ENCODE measurements around the gene INCENP. TPM values are rescaled to one million over a fixed set of nuclear protein-coding genes. Genes with fewer than 3 reads are reported as not detected.
A peak's percentile ranks its signal among the peaks of the same experiment; 100 is the strongest.

Gene INCENP
- total and polyA plus RNA-seq, 4 donors: 2.4 to 34.4 (median 4.7) TPM

DNA sequence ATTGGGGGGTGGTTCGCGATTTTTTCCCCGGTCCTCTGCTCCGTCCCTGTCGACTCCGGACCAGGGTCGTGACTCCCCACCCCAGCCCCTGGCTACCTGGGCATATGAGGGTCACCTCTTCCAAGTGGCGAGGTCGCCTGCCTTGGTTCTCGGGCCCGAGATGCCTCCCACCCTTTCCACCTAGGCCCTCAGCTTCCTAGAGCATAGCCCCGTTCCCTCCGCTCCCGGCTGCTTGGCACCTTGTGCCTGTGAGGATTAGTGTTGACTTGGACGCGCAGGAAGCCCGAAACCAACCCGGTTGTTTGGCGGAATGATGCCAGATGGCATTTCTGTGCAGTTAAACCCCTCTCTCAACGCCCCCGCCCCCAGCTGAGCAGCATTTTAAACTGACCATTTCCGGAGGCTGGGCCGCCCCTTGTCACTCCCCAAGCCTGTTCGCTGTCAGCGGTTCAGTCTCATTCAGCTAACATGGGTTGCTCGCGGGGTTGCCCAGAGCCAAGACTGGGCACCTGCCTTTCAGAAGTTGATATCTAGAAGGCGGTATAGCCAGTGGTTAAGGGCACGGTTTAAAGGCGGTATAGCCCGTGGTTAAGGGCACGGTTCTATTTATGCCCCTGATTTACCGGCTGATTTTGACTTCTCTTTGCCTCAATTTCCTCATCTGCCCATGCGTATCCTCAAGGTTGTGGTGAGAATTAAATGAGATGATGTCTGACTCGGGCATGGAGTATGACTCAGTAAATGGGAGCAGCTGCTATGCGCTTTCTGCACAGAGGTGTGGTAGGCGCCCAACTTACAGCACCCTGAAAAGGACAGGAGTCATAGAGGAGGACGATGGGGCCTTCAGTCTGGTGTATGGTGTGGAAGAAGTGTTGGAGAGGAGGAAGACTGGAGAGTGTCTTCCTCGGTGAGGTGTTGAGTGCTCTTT is 639 bp downstream of the INCENP start:
- Histone ChIP-seq H3K4me1 (ENCODE audit: control insufficient read depth in 4 of 4, insufficient read depth in 4 of 4, low read length in 3 of 4) (peaks cover 0 to 17% (median 9%) of the 10 kb centered on the region in 4 donors), H3K27me3 (ENCODE audit: control insufficient read depth in 4 of 4, insufficient read depth in 4 of 4, low read length in 3 of 4) (no peaks in the 10 kb centered on the region), H3K9me3 (ENCODE audit: control insufficient read depth in 4 of 4, low read length in 3 of 4) (no peaks in the 10 kb centered on the region), H3K36me3 (ENCODE audit: control insufficient read depth in 4 of 4, insufficient read depth in 3 of 4, low read depth in 1 of 4, low read length in 3 of 4) (peaks cover 0 to 6% (median 0%) of the 10 kb centered on the region in 4 donors), H3K4me3 (ENCODE audit: low read depth in 1 of 3, low read length in 3 of 3) (peak overlapping the region; percentile 72 to 96 (median 89)), H3K9ac (ENCODE audit: low read depth in 1 of 2, low read length in 2 of 2) (peak overlapping the region; percentile 49 to 71), H3K27ac (ENCODE audit: low read depth in 1 of 2, low read length in 2 of 2) (peak overlapping the region; percentile 9 to 42)
- DNase-seq (ENCODE audit: low spot score): peak; percentile 44
- WGBS: 7% methylated on average over 39 of the region's 39 CpGs
- TF ChIP-seq RXRA (IDR thresholded peaks at IDR 0.05) (no peak), RAD21 (IDR thresholded peaks at IDR 0.05) (no peak), TAF1 (conservative IDR thresholded peaks at IDR 0.05) (no peak), FOXA2 (IDR thresholded peaks at IDR 0.05) (no peak), FOXA1 (IDR thresholded peaks at IDR 0.05) (no peak), EGR1 (IDR thresholded peaks at IDR 0.05; ENCODE audit: low read depth in 2 of 2) (no peak), GABPA (IDR thresholded peaks at IDR 0.05 in 1 of 2, conservative IDR thresholded peaks at IDR 0.05 in 1 of 2) (no peak), HNF4A (conservative IDR thresholded peaks at IDR 0.05) (no peak), SP1 (IDR thresholded peaks at IDR 0.05) (no peak), HNF4G (IDR thresholded peaks at IDR 0.05) (no peak), NR2F2 (IDR thresholded peaks at IDR 0.05) (no peak)
- TF ChIP-seq, protein P1, sequence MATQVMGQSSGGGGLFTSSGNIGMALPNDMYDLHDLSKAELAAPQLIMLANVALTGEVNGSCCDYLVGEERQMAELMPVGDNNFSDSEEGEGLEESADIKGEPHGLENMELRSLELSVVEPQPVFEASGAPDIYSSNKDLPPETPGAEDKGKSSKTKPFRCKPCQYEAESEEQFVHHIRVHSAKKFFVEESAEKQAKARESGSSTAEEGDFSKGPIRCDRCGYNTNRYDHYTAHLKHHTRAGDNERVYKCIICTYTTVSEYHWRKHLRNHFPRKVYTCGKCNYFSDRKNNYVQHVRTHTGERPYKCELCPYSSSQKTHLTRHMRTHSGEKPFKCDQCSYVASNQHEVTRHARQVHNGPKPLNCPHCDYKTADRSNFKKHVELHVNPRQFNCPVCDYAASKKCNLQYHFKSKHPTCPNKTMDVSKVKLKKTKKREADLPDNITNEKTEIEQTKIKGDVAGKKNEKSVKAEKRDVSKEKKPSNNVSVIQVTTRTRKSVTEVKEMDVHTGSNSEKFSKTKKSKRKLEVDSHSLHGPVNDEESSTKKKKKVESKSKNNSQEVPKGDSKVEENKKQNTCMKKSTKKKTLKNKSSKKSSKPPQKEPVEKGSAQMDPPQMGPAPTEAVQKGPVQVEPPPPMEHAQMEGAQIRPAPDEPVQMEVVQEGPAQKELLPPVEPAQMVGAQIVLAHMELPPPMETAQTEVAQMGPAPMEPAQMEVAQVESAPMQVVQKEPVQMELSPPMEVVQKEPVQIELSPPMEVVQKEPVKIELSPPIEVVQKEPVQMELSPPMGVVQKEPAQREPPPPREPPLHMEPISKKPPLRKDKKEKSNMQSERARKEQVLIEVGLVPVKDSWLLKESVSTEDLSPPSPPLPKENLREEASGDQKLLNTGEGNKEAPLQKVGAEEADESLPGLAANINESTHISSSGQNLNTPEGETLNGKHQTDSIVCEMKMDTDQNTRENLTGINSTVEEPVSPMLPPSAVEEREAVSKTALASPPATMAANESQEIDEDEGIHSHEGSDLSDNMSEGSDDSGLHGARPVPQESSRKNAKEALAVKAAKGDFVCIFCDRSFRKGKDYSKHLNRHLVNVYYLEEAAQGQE (IDR thresholded peaks at IDR 0.05): no peak
- TF ChIP-seq, protein P2, sequence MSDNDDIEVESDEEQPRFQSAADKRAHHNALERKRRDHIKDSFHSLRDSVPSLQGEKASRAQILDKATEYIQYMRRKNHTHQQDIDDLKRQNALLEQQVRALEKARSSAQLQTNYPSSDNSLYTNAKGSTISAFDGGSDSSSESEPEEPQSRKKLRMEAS (IDR thresholded peaks at IDR 0.05): no peak

DNA sequence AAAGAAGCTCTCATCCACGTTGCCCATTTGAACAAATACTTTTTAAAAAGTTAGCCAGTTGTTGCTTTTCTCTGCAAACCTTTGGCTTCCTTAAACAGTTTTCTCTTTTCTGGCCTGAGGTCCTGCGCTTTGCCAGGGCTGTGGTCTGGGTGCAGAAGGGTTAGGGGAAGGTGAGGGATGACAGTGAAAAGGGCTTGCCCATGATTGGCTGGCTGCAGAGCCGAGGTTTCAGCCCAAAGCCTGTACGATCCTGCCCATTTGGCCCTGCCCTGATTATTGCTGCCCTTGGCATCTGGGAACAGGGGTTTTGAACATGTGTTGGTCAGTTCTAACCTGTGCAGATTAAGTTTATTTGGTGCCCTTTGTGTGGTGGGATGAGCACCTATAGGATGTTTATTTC is 1.5 kb downstream of the INCENP start:
- no peaks in the 10 kb centered on the region for H3K9me3 ChIP-seq (ENCODE audit: control insufficient read depth in 4 of 4, low read length in 3 of 4)
- no peak overlapping the region for H3K27ac ChIP-seq (ENCODE audit: low read depth in 1 of 2, low read length in 2 of 2)
- no peak overlapping the region for H3K9ac ChIP-seq (ENCODE audit: low read depth in 1 of 2, low read length in 2 of 2)
- DNase-seq (ENCODE audit: low spot score): no peak
- TF ChIP-seq RAD21 (IDR thresholded peaks at IDR 0.05): no peak
- no peak for TF ChIP-seq SP1 (IDR thresholded peaks at IDR 0.05)
- TF ChIP-seq FOXA1 (IDR thresholded peaks at IDR 0.05): no peak
- no peak for TF ChIP-seq YY1 (IDR thresholded peaks at IDR 0.05)
- TF ChIP-seq, protein P1 (IDR thresholded peaks at IDR 0.05): no peak
- no peak for TF ChIP-seq RXRA (IDR thresholded peaks at IDR 0.05)
- TF ChIP-seq, protein P3, sequence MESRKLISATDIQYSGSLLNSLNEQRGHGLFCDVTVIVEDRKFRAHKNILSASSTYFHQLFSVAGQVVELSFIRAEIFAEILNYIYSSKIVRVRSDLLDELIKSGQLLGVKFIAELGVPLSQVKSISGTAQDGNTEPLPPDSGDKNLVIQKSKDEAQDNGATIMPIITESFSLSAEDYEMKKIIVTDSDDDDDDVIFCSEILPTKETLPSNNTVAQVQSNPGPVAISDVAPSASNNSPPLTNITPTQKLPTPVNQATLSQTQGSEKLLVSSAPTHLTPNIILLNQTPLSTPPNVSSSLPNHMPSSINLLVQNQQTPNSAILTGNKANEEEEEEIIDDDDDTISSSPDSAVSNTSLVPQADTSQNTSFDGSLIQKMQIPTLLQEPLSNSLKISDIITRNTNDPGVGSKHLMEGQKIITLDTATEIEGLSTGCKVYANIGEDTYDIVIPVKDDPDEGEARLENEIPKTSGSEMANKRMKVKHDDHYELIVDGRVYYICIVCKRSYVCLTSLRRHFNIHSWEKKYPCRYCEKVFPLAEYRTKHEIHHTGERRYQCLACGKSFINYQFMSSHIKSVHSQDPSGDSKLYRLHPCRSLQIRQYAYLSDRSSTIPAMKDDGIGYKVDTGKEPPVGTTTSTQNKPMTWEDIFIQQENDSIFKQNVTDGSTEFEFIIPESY (IDR thresholded peaks at IDR 0.05): no peak
- no peak for TF ChIP-seq NR2F2 (IDR thresholded peaks at IDR 0.05)
- TF ChIP-seq, protein P4, sequence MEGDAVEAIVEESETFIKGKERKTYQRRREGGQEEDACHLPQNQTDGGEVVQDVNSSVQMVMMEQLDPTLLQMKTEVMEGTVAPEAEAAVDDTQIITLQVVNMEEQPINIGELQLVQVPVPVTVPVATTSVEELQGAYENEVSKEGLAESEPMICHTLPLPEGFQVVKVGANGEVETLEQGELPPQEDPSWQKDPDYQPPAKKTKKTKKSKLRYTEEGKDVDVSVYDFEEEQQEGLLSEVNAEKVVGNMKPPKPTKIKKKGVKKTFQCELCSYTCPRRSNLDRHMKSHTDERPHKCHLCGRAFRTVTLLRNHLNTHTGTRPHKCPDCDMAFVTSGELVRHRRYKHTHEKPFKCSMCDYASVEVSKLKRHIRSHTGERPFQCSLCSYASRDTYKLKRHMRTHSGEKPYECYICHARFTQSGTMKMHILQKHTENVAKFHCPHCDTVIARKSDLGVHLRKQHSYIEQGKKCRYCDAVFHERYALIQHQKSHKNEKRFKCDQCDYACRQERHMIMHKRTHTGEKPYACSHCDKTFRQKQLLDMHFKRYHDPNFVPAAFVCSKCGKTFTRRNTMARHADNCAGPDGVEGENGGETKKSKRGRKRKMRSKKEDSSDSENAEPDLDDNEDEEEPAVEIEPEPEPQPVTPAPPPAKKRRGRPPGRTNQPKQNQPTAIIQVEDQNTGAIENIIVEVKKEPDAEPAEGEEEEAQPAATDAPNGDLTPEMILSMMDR (IDR thresholded peaks at IDR 0.05; ENCODE audit: low read depth, low read length, missing input control): no peak
- TF ChIP-seq GABPA (IDR thresholded peaks at IDR 0.05 in 1 of 2, conservative IDR thresholded peaks at IDR 0.05 in 1 of 2): no peak
- TF ChIP-seq, protein P5, sequence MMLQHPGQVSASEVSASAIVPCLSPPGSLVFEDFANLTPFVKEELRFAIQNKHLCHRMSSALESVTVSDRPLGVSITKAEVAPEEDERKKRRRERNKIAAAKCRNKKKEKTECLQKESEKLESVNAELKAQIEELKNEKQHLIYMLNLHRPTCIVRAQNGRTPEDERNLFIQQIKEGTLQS (IDR thresholded peaks at IDR 0.05): no peak
- H3K4me3 ChIP-seq (ENCODE audit: low read depth in 1 of 3, low read length in 3 of 3): no peak overlapping the region
- H3K4me1 ChIP-seq (ENCODE audit: control insufficient read depth in 4 of 4, insufficient read depth in 4 of 4, low read length in 3 of 4): peaks cover 0 to 17% (median 9%) of the 10 kb centered on the region in 4 donors
- H3K27me3 ChIP-seq (ENCODE audit: control insufficient read depth in 4 of 4, insufficient read depth in 4 of 4, low read length in 3 of 4): no peaks in the 10 kb centered on the region
- 65% methylated on average over 4 of the region's 4 CpGs for WGBS
- H3K36me3 ChIP-seq (ENCODE audit: control insufficient read depth in 4 of 4, insufficient read depth in 3 of 4, low read depth in 1 of 4, low read length in 3 of 4): peaks cover 0 to 15% (median 2%) of the 10 kb centered on the region in 4 donors
